Bone marrow (tissue), 2 donors: ENCODE data around the gene KRT79.
"Not testable (repeated sequence)": the region's sequence is repeated elsewhere in the genome, so short reads cannot be mapped to it uniquely, and the experiment has no call there.

Experiments used
- DNase-seq, 2 donors: peaks; one replicate each; lab custom pipeline; 2025; lab: John Stamatoyannopoulos, UW

Gene KRT79

GRCh38 chr12:52860102-52860823 is 26.2 kb upstream of the KRT79 start:
- DNase-seq = no peak

GRCh38 chr12:52857500-52857899 is 23.4 kb upstream of the KRT79 start:
- no peak for DNase-seq

GRCh38 chr12:52856787-52857186 is 22.7 kb upstream of the KRT79 start:
- no peak for DNase-seq

GRCh38 chr12:52856077-52856476 is 22.0 kb upstream of the KRT79 start:
- DNase-seq = not testable (repeated sequence)

GRCh38 chr12:52851787-52852186 is 17.7 kb upstream of the KRT79 start:
- DNase-seq = no peak

GRCh38 chr12:52850681-52851080 is 16.6 kb upstream of the KRT79 start:
- no peak for DNase-seq

- DNase-seq = no peak
Observed at GRCh38 chr12:52849511-52849910, 15.4 kb upstream of the KRT79 start.

GRCh38 chr12:52848661-52849255 is 14.6 kb upstream of the KRT79 start, which contains the start of gene KRT78:
Gene KRT78, minus strand, starts transcription at chr12:52848994. Its CDS starts 64 bp downstream, at chr12:52848930.
- DNase-seq = no peak

- no peak for DNase-seq
Observed at GRCh38 chr12:52847335-52848102, 13.4 kb upstream of the KRT79 start.

GRCh38 chr12:52846356-52846970 is 12.4 kb upstream of the KRT79 start:
- DNase-seq = no peak

- DNase-seq = no peak
Observed at GRCh38 chr12:52845946-52846345, 11.8 kb upstream of the KRT79 start.

GRCh38 chr12:52844386-52844785 is 10.3 kb upstream of the KRT79 start:
- no peak for DNase-seq

GRCh38 chr12:52839436-52840105 is 5.5 kb upstream of the KRT79 start:
- no peak for DNase-seq

- DNase-seq = no peak
Observed at GRCh38 chr12:52838609-52839435, 4.7 kb upstream of the KRT79 start.

GRCh38 chr12:52837781-52838608 is 3.9 kb upstream of the KRT79 start:
- DNase-seq = no peak

GRCh38 chr12:52837413-52837741 is 3.3 kb upstream of the KRT79 start:
- no peak for DNase-seq

GRCh38 chr12:52836491-52837412 is 2.6 kb upstream of the KRT79 start:
- DNase-seq = no peak

- DNase-seq = peak; percentile 11 to 19
Observed at GRCh38 chr12:52836042-52836466, 1.9 kb upstream of the KRT79 start.
